Gastroesophageal sphincter (tissue), 4 donors: ENCODE data around the gene SRCIN1. TPM values are rescaled to one million over a fixed set of nuclear protein-coding genes. Genes with fewer than 3 reads are reported as not detected.

ENCODE experiments used
- ATAC-seq: fragments of 150-250 bp; one replicate; pipeline ENCODE4 v1.9.1; 2016; ENCODE audit warnings: mild to moderate bottlenecking, moderate library complexity
- H3K27ac ChIP-seq, 4 donors: fragments of 200-600 bp; sonication (generic) in 3 of 4; 1 replicate in 3 of 4; 2 replicates in 1 of 4; pipeline ENCODE4 v1.5.1; 2016 to 2019
- H3K27me3 ChIP-seq: fragments of 200-600 bp; sonication (generic); one replicate; pipeline ENCODE4 v1.5.1; 2019
- H3K36me3 ChIP-seq, 2 donors: fragments of 200-600 bp; sonication (generic); one replicate each; pipeline ENCODE4 v1.5.1; 2019; ENCODE audit warnings: control low read depth in 1 of 2
- H3K4me1 ChIP-seq, 3 donors: fragments of 200-600 bp; sonication (generic); 1 replicate in 2 of 3; 2 replicates in 1 of 3; pipeline ENCODE4 v1.5.1; 2016 to 2019; ENCODE audit warnings: control low read depth in 2 of 3
- H3K4me3 ChIP-seq, 2 donors: fragments of 200-600 bp; sonication (generic); one replicate each; pipeline ENCODE4 v1.5.1; 2019; ENCODE audit warnings: mild to moderate bottlenecking in 1 of 2, moderate library complexity in 1 of 2
- H3K9me3 ChIP-seq, 3 donors: fragments of 200-600 bp; sonication (generic); one replicate each; pipeline ENCODE4 v1.5.1; 2017 to 2019; ENCODE audit warnings: control low read depth in 2 of 3
- EP300 ChIP-seq: sonication (generic); formaldehyde crosslinking; IDR thresholded peaks from one replicate; pipeline ENCODE4 v1.6.1; 2017; ENCODE audit warnings: antibody characterized with exemption, mild to moderate bottlenecking
- POLR2A ChIP-seq, 2 donors: fragments of 450-650 bp; IDR thresholded peaks; one replicate each; pipeline ENCODE4 v1.6.1; 2017; ENCODE audit warnings: antibody characterized with exemption in 2 of 2, mild to moderate bottlenecking in 2 of 2, moderate library complexity in 1 of 2
- POLR2AphosphoS5 ChIP-seq: sonication (generic); formaldehyde crosslinking; IDR thresholded peaks from one replicate; pipeline ENCODE4 v1.6.1; 2017; ENCODE audit warnings: antibody characterized with exemption
- WGBS, 2 donors: methylation state at CpG; one replicate each; pipeline ENCODE4 v1.1.5; 2018; ENCODE audit warnings: low coverage in 1 of 2; 5-methylcytosine and 5-hydroxymethylcytosine counted together
- total RNA-seq, 4 donors: library from RNA; depleted of rRNA; stranded (reverse); fragments of >200 nt; gene quantifications; one replicate each; pipeline ENCODE4 v1.1.0, GENCODE V29; 2016
- TF ChIP-seq, protein P1 (sequence below), 4 experiments: fragments of 200-600 bp in 2 of 4; fragments of 450-650 bp in 2 of 4; sonication (generic) in 1 of 4; IDR thresholded peaks; one replicate each; pipeline ENCODE4 v1.5.1; 2017 to 2019; ENCODE audit warnings: antibody characterized with exemption in 4 of 4, mild to moderate bottlenecking in 2 of 4, moderate library complexity in 2 of 4

Gene SRCIN1
- total RNA-seq, 4 donors from 2014 or later, result 0.67 to 2.6 (median 1.5) TPM

DNA sequence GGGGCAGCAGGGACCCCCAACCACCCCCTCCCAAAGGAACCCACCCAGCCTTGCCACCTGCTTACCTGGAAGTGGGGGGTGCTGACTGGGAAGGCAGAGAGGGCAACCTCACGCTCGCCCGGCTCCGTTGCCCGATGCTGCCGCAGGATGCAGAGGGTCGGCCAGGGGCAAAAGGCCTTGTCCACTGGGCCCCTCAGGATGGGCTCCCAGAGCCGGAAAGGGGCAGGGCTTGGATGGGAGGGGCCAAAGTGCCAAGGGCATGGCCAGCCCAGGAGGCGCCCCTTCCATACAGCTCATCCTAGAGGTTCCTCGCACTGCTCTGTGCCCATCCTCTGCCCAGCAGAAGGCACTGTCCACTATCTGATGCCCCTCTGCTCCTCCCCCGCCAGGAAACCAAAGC lies 59.4 kb downstream of the SRCIN1 start:
- peaks cover 0 to 4% of the 10 kb centered on the region in 2 donors for H3K36me3 ChIP-seq
- WGBS, 2 donors, result no CpG with 5 or more reads among the region's 11 CpGs
- TF ChIP-seq EP300 (no peak), POLR2A (IDR thresholded peaks at IDR 0.05) (no peak), POLR2AphosphoS5 (no peak)
- TF ChIP-seq, protein P1, sequence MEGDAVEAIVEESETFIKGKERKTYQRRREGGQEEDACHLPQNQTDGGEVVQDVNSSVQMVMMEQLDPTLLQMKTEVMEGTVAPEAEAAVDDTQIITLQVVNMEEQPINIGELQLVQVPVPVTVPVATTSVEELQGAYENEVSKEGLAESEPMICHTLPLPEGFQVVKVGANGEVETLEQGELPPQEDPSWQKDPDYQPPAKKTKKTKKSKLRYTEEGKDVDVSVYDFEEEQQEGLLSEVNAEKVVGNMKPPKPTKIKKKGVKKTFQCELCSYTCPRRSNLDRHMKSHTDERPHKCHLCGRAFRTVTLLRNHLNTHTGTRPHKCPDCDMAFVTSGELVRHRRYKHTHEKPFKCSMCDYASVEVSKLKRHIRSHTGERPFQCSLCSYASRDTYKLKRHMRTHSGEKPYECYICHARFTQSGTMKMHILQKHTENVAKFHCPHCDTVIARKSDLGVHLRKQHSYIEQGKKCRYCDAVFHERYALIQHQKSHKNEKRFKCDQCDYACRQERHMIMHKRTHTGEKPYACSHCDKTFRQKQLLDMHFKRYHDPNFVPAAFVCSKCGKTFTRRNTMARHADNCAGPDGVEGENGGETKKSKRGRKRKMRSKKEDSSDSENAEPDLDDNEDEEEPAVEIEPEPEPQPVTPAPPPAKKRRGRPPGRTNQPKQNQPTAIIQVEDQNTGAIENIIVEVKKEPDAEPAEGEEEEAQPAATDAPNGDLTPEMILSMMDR (IDR thresholded peaks at IDR 0.05), result no peak
- no peak for ATAC-seq
- H3K4me3 ChIP-seq, result no peak overlapping the region
- H3K4me1 ChIP-seq, result no peaks in the 10 kb centered on the region
- peaks cover 82% of the 10 kb centered on the region for H3K27me3 ChIP-seq
- no peaks in the 10 kb centered on the region for H3K9me3 ChIP-seq
- H3K27ac ChIP-seq, result no peak overlapping the region

DNA sequence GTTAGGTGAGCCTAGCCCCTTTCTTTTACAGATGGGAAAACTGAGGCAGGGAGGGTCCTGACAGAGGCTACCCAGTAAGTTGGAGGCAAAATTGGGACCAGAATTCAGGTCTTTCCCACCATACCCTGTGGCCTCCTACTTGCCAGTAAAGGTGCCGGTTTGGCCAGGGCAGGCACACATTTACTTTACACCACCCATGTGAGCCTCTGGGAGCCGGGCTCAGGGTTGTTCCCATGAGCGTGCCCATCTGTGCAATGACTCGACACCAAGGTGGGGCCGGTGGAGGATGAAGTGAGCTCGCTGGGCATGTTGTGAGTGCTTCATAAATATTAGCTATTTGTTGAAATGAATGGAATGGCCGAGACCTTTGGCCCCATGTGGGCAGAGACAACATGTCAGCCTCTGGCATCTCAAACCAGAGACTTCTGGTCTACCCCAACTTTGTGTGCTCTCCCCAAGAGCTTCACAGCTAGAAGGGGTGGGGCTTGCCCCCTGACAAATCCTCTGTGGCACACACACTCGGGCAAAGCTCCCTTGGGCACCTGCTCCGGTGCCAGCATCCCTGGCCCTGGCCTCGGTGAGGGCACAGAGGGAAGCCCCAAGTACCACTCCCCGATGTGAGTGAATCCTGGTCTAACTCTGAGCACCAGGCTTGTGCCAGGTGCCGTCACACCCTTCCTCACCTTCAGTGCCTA lies 60.1 kb downstream of the SRCIN1 start:
- Histone ChIP-seq H3K27ac (no peak overlapping the region), H3K9me3 (no peaks in the 10 kb centered on the region), H3K4me1 (no peaks in the 10 kb centered on the region), H3K4me3 (no peak overlapping the region), H3K27me3 (peaks cover 79% of the 10 kb centered on the region), H3K36me3 (no peaks in the 10 kb centered on the region)
- no peak for ATAC-seq
- TF ChIP-seq POLR2AphosphoS5 (no peak), EP300 (no peak), POLR2A (IDR thresholded peaks at IDR 0.05) (no peak)
- WGBS, 2 donors, result 80 to 89% methylated on average over 3 of the region's 12 CpGs

DNA sequence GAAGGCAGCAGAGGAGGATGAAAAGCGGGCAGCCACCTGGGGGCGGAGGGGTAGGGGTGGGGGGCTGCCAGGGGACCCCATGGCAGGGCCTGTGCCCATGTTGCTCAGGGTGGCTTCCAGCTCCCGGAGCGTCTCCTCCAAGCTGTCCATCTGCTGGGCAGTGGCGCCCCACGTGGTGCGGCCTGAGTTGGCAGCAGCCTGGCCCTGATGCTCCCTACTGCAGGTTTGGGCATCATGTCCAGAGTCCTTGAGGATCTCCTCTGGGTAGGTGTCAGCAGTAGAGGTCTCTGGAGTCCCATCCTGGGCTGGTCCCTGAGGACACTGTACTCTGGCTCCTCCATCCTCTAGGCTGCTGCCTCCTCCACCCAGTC lies 60.9 kb downstream of the SRCIN1 start:
- no peak for ATAC-seq
- no peak for TF ChIP-seq EP300
- Histone ChIP-seq H3K36me3 (no peaks in the 10 kb centered on the region), H3K9me3 (no peaks in the 10 kb centered on the region), H3K4me1 (no peaks in the 10 kb centered on the region), H3K27ac (no peak overlapping the region), H3K4me3 (no peak overlapping the region), H3K27me3 (peaks cover 71% of the 10 kb centered on the region)
- WGBS, 2 donors, result no CpG with 5 or more reads among the region's 7 CpGs

DNA sequence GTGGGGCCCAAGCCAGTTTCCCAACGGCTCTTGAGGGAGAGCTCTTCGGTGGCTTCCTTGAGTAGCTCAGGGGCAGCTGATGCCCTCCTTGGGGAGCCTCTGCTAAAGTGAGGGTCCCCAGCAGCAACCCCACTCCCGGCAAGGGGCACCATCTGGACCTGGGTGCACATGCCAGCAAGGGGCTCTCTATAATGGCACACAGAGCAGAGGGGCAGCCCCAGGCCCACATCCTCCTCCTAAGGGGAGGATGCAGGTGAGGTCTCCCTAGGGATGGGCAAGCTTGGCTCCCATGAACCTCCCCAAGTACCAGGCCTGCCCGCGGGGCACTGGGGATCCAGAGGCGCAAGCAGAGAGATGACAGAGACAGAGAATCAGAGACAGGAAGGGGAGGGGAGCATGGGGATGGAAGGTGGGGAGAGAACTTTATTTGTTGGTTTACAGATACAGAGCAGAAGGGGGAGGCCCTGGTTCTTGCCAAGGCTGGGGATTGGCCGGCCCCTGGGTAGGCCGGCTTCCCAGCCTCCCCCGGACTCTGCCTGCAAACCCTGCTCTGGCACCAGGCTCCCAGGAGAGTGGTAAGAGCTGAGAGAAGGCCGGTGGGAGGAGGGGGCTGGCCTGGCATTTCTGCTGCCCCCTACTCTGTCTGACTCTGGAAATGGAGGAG lies 61.4 kb downstream of the SRCIN1 start:
- no peaks in the 10 kb centered on the region for H3K9me3 ChIP-seq
- peaks cover 75% of the 10 kb centered on the region for H3K27me3 ChIP-seq
- TF ChIP-seq, protein P1 (IDR thresholded peaks at IDR 0.05), result no peak
- TF ChIP-seq POLR2AphosphoS5, result no peak
- no peak for TF ChIP-seq EP300
- TF ChIP-seq POLR2A (IDR thresholded peaks at IDR 0.05), result no peak
- no peak for ATAC-seq
- 58 to 80% methylated on average over 1 to 4 of the region's 10 CpGs for WGBS, 2 donors
- H3K36me3 ChIP-seq, result no peaks in the 10 kb centered on the region
- no peak overlapping the region for H3K4me3 ChIP-seq
- no peaks in the 10 kb centered on the region for H3K4me1 ChIP-seq
- H3K27ac ChIP-seq, result no peak overlapping the region

DNA sequence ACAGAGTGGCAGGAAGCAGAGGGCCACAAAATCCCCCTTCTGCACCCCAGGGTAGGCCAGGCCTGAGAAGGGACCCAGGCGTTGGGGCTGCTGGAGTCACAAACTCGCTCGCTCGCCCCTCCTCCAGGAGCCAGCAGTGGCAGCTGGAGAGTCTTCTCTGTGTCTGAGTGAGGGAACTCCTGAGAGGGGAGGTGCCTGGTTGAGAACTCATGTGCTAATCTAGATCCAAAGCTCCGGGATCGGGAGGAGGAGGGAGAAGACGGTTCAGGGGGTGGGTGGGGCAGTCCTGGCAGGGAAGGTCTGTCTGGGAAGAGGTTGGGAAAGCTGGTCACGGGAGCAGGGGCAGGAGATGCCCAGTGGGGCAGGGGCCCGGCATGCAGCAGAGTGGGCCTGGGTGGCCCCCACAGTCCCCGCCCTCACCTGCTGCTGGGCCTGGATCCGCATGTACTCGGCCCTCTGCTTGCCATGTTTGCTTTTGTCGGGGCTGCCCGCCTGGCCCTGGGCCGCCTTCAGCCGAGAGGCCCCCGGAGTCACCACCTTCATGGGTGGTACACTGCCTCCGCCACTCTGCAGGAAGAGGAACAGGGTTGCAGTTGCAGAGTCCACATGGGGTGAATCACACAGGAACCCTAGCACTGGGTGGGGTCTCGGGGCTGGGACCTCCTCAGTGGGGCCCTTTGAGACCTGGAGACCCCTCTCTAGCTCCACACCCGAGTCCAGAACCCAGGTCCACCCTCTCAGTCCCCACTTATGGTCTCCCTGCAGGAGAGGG lies 62.2 kb downstream of the SRCIN1 start:
- Histone ChIP-seq H3K27me3 (peaks cover 81% of the 10 kb centered on the region), H3K4me1 (no peaks in the 10 kb centered on the region), H3K36me3 (no peaks in the 10 kb centered on the region), H3K9me3 (no peaks in the 10 kb centered on the region), H3K27ac (no peak overlapping the region), H3K4me3 (no peak overlapping the region)
- TF ChIP-seq, protein P1 (IDR thresholded peaks at IDR 0.05), result no peak
- no peak for TF ChIP-seq EP300
- no peak for TF ChIP-seq POLR2AphosphoS5
- TF ChIP-seq POLR2A (IDR thresholded peaks at IDR 0.05), result no peak
- ATAC-seq, result no peak
- 78 to 90% methylated on average over 4 of the region's 20 CpGs for WGBS, 2 donors
